GM10266 (cell line): ENCODE measurements around the gene SALL3.

Experiments
- DNase-seq: peaks from one replicate; pipeline ENCODE4 v3.0.0; 2012; ENCODE audit errors: extremely low spot score
- TF ChIP-seq, protein P1 (sequence below): IDR thresholded peaks from 2 replicates; pipeline ENCODE4 v1.5.1; 2012; ENCODE audit warnings: mild to moderate bottlenecking, low read depth; ENCODE audit not compliant: control insufficient read depth, insufficient read depth; ENCODE audit errors: missing control alignments

The SALL3 gene

GRCh38 chr18:79048245-79048632, 68.6 kb downstream of the SALL3 start:
- no peak for DNase-seq
- TF ChIP-seq, protein P1, sequence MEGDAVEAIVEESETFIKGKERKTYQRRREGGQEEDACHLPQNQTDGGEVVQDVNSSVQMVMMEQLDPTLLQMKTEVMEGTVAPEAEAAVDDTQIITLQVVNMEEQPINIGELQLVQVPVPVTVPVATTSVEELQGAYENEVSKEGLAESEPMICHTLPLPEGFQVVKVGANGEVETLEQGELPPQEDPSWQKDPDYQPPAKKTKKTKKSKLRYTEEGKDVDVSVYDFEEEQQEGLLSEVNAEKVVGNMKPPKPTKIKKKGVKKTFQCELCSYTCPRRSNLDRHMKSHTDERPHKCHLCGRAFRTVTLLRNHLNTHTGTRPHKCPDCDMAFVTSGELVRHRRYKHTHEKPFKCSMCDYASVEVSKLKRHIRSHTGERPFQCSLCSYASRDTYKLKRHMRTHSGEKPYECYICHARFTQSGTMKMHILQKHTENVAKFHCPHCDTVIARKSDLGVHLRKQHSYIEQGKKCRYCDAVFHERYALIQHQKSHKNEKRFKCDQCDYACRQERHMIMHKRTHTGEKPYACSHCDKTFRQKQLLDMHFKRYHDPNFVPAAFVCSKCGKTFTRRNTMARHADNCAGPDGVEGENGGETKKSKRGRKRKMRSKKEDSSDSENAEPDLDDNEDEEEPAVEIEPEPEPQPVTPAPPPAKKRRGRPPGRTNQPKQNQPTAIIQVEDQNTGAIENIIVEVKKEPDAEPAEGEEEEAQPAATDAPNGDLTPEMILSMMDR: no peak

DNA sequence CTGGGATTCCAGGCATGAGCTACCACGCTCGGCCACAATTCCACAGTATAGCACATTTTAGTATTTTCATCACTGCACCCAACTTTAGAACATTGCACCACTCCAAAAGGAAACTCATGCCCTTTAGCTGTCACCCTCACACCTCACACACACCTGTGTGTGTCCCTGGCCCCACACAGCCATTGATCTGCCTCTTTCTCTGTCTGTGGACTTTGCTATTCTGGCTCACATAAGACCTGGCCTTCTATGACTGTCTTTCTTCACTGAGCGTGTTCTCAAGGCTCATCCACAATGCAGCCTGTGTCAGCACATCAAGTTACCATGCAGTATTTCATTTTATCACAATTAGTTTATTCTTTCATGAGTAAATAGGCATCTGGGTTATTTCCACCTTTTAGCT, 69.9 kb downstream of the SALL3 start:
- TF ChIP-seq, protein P1: no peak
- DNase-seq: no peak
